Fibroblast of lung (primary cell): ENCODE data around the gene COPZ2. TPM values are rescaled to one million over a fixed set of nuclear protein-coding genes. Genes with fewer than 3 reads are reported as not detected.
"Not testable (repeated sequence)": the region's sequence is repeated elsewhere in the genome, so short reads cannot be mapped to it uniquely, and the experiment has no call there.

Source experiments
- DNase-seq, 2 donors: peaks; one replicate each; pipeline versions ENCODE4 v3.0.0 to v3.0.0-alpha.2; 2010; ENCODE audit warnings: low read depth in 2 of 2
- H2AFZ ChIP-seq: 2 replicates; pipeline ENCODE4 v1.5.1; 2012; ENCODE audit warnings: low read length, control low read depth, inconsistent platforms
- H3K27ac ChIP-seq: 2 replicates; pipeline ENCODE4 v1.5.1; 2011; ENCODE audit warnings: low read length, control low read depth; ENCODE audit not compliant: insufficient read depth
- H3K27me3 ChIP-seq: 2 replicates; pipeline ENCODE4 v1.5.1; 2011; ENCODE audit warnings: mild to moderate bottlenecking, low read length; ENCODE audit not compliant: control insufficient read depth, insufficient read depth
- H3K36me3 ChIP-seq: 2 replicates; pipeline ENCODE4 v1.5.1; 2011; ENCODE audit warnings: low read length; ENCODE audit not compliant: control insufficient read depth, insufficient read depth
- H3K4me1 ChIP-seq: 2 replicates; pipeline ENCODE4 v1.5.1; 2011; ENCODE audit warnings: low read length; ENCODE audit not compliant: control insufficient read depth, insufficient read depth; ENCODE audit errors: extremely low read depth
- H3K4me2 ChIP-seq: 2 replicates; pipeline ENCODE4 v1.5.1; 2011; ENCODE audit warnings: low read length, control low read depth; ENCODE audit not compliant: insufficient read depth; ENCODE audit errors: extremely low read depth
- H3K4me3 ChIP-seq, 4 experiments: fragments of 200-600 bp in 1 of 4; sonication (generic) in 1 of 4; replicated peaks in 1 of 4; 2 replicates each; pipeline ENCODE4 v1.5.1; 2011 to 2016; ENCODE audit warnings: low read length in 4 of 4, low read depth in 3 of 4, mild to moderate bottlenecking in 3 of 4, control low read depth in 2 of 4, inconsistent platforms in 1 of 4, mixed read lengths in 1 of 4; ENCODE audit not compliant: insufficient read depth in 1 of 4; ENCODE audit errors: control extremely low read depth in 1 of 4
- H3K79me2 ChIP-seq: 2 replicates; pipeline ENCODE4 v1.5.1; 2012; ENCODE audit warnings: mild to moderate bottlenecking, low read length, inconsistent platforms; ENCODE audit not compliant: control insufficient read depth, insufficient read depth
- H3K9ac ChIP-seq: 2 replicates; pipeline ENCODE4 v1.5.1; 2011; ENCODE audit warnings: mild to moderate bottlenecking, low read length, control low read depth; ENCODE audit not compliant: insufficient read depth
- H3K9me3 ChIP-seq: 2 replicates; pipeline ENCODE4 v1.5.1; 2012; ENCODE audit warnings: low read depth, low read length; ENCODE audit not compliant: control insufficient read depth, insufficient read depth
- H4K20me1 ChIP-seq: 2 replicates; pipeline ENCODE4 v1.5.1; 2011; ENCODE audit warnings: low read length; ENCODE audit not compliant: control insufficient read depth, insufficient read depth; ENCODE audit errors: extremely low read depth
- EZH2 ChIP-seq: IDR thresholded peaks from 2 replicates; pipeline ENCODE4 v1.5.1; 2012; ENCODE audit warnings: low read length, control low read depth, mild to moderate bottlenecking; ENCODE audit errors: missing control alignments
- polyA plus RNA-seq, 2 donors: library from polyadenylated mRNA; depleted of rRNA in 1 of 2; stranded (reverse) in 1 of 2; unstranded in 1 of 2; fragments of >200 nt; gene quantifications; 2 replicates each; pipeline ENCODE4 v1.2.1, GENCODE V29; 2011 to 2012; ENCODE audit warnings: missing spikeins in 1 of 2
- total RNA-seq: library from RNA; depleted of rRNA; stranded (reverse); fragments of >200 nt; gene quantifications from 2 replicates; pipeline ENCODE4 v1.2.1, GENCODE V29; 2014
- TF ChIP-seq, protein P1 (sequence below), 2 donors: IDR thresholded peaks in 1 of 2; conservative IDR thresholded peaks in 1 of 2; 1 replicate in 1 of 2; 2 replicates in 1 of 2; pipeline ENCODE4 v1.5.1; 2011 to 2012; ENCODE audit warnings: low read length in 2 of 2, control low read depth in 1 of 2, inconsistent platforms in 1 of 2, low read depth in 1 of 2, mild to moderate bottlenecking in 1 of 2

The COPZ2 gene
- total and polyA plus RNA-seq, 2 donors (not counting 1 experiment from before 2014, with no cell fraction given) = 63.1 to 97.9 TPM

- H3K9ac ChIP-seq = no peak overlapping the region
- peaks cover 5% of the 10 kb centered on the region for H3K36me3 ChIP-seq
- TF ChIP-seq, protein P1, sequence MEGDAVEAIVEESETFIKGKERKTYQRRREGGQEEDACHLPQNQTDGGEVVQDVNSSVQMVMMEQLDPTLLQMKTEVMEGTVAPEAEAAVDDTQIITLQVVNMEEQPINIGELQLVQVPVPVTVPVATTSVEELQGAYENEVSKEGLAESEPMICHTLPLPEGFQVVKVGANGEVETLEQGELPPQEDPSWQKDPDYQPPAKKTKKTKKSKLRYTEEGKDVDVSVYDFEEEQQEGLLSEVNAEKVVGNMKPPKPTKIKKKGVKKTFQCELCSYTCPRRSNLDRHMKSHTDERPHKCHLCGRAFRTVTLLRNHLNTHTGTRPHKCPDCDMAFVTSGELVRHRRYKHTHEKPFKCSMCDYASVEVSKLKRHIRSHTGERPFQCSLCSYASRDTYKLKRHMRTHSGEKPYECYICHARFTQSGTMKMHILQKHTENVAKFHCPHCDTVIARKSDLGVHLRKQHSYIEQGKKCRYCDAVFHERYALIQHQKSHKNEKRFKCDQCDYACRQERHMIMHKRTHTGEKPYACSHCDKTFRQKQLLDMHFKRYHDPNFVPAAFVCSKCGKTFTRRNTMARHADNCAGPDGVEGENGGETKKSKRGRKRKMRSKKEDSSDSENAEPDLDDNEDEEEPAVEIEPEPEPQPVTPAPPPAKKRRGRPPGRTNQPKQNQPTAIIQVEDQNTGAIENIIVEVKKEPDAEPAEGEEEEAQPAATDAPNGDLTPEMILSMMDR (conservative IDR thresholded peaks at IDR 0.05 in 1 of 2, IDR thresholded peaks at IDR 0.05 in 1 of 2; ENCODE audit: low read depth in 1 of 2, low read length in 2 of 2) = peak; percentile 80 to 84
- TF ChIP-seq EZH2 = no peak
- no peak overlapping the region for H3K4me3 ChIP-seq
- H3K4me1 ChIP-seq = peaks cover 2% of the 10 kb centered on the region
- peak; percentile 69 to 87 for DNase-seq
- peaks cover 13% of the 10 kb centered on the region for H3K79me2 ChIP-seq
- no peaks in the 10 kb centered on the region for H4K20me1 ChIP-seq
- no peak overlapping the region for H3K27ac ChIP-seq
- H3K9me3 ChIP-seq = no peaks in the 10 kb centered on the region
- H3K4me2 ChIP-seq = no peak overlapping the region
- H2AFZ ChIP-seq = no peak overlapping the region
- no peaks in the 10 kb centered on the region for H3K27me3 ChIP-seq
Observed at GRCh38 chr17:48074322-48075081, 36.9 kb upstream of the COPZ2 start.

DNA sequence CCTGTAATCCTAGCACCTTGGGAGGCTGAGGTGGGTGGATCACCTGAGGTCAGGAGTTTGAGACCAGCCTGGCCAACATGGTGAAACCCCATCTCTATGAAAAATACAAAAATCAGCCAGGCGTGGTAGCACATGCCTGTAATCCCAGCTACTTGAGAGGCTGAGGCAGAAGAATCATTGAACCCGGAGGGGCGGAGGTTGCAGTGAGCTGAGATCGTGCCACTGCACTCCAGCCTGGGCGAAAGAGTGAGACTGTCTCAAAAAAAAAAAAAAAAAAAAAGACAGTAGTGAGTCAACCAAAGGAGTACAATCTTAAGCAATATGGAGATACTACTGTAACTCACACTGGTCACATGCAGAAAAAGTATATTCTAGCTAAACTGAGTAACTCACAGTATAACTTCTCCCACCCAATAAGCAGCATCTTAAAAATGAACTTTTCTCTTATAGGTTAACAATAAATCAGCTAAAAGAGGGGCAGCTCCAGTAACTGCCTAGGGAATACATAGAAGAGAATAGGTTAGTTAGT lies 36.0 kb upstream of the COPZ2 start:
- not testable (repeated sequence) for H3K4me1 ChIP-seq, H3K79me2 ChIP-seq, DNase-seq, H3K4me3 ChIP-seq, H3K4me2 ChIP-seq, H3K9me3 ChIP-seq, H4K20me1 ChIP-seq, H2AFZ ChIP-seq, H3K36me3 ChIP-seq, H3K9ac ChIP-seq, H3K27me3 ChIP-seq
- H3K27ac ChIP-seq = peak overlapping the region; percentile 9

GRCh38 chr17:48072811-48073210 lies 35.2 kb upstream of the COPZ2 start:
- not testable (repeated sequence) for H3K9ac ChIP-seq, H3K27me3 ChIP-seq, H3K36me3 ChIP-seq, H4K20me1 ChIP-seq, H3K4me1 ChIP-seq, H3K27ac ChIP-seq, H2AFZ ChIP-seq, H3K9me3 ChIP-seq, H3K79me2 ChIP-seq, H3K4me3 ChIP-seq, H3K4me2 ChIP-seq, DNase-seq

DNA sequence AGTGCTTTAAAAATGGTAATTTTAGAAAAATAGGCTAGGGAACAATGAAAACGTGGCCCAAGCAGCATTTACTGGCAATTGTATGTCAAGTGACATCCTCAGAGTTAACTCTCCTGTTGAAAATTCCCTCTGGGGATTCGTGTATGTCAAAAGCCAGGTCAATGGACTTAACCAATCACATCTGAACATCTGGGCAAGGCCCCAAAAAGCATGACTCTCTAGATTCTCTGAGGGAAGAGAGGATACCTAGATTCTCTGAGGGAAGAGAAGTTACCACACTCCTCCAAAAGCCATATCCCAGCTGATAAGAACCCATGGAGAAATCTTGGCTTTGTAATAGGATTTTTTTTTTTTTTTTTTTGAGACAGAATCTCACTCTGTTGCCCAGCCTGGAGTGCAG lies 34.1 kb upstream of the COPZ2 start:
- H3K36me3 ChIP-seq = peaks cover 5% of the 10 kb centered on the region
- no peak for DNase-seq
- H3K4me1 ChIP-seq = peaks cover 6% of the 10 kb centered on the region
- H3K9me3 ChIP-seq = no peaks in the 10 kb centered on the region
- no peak overlapping the region for H3K9ac ChIP-seq
- H3K4me2 ChIP-seq = no peak overlapping the region
- TF ChIP-seq, protein P1 (conservative IDR thresholded peaks at IDR 0.05 in 1 of 2, IDR thresholded peaks at IDR 0.05 in 1 of 2; ENCODE audit: low read depth in 1 of 2, low read length in 2 of 2) = no peak
- TF ChIP-seq EZH2 = no peak
- H3K27me3 ChIP-seq = no peaks in the 10 kb centered on the region
- H3K79me2 ChIP-seq = peaks cover 1% of the 10 kb centered on the region
- H4K20me1 ChIP-seq = no peaks in the 10 kb centered on the region
- no peak overlapping the region for H3K4me3 ChIP-seq
- no peak overlapping the region for H3K27ac ChIP-seq
- no peak overlapping the region for H2AFZ ChIP-seq
